Vagina (tissue), 2 donors: ENCODE results near the gene ASGR2. TPM values are rescaled to one million over a fixed set of nuclear protein-coding genes. Genes with fewer than 3 reads are reported as not detected.

Source experiments
- DNase-seq, 2 donors: peaks; one replicate each; pipeline ENCODE4 v3.0.0-alpha.2; 2017; ENCODE audit errors: extremely low spot score in 2 of 2
- H3K27ac ChIP-seq: fragments of 200-600 bp; sonication (generic); one replicate; pipeline ENCODE4 v1.5.1; 2019
- H3K27me3 ChIP-seq: fragments of 200-600 bp; sonication (generic); one replicate; pipeline ENCODE4 v1.5.1; 2019
- H3K36me3 ChIP-seq, 2 donors: fragments of 200-600 bp; sonication (generic); one replicate each; pipeline ENCODE4 v1.5.1; 2017 to 2019
- H3K4me1 ChIP-seq: fragments of 200-600 bp; sonication (generic); one replicate; pipeline ENCODE4 v1.5.1; 2019
- H3K4me3 ChIP-seq, 2 donors: fragments of 200-600 bp; sonication (generic); 1 replicate in 1 of 2; 2 replicates in 1 of 2; pipeline ENCODE4 v1.5.1; 2016 to 2019
- H3K9me3 ChIP-seq: fragments of 200-600 bp; sonication (generic); one replicate; pipeline ENCODE4 v1.5.1; 2019
- CTCF ChIP-seq, 3 experiments: fragments of 450-650 bp in 2 of 3; fragments of 200-600 bp in 1 of 3; sonication (generic) in 1 of 3; IDR thresholded peaks; one replicate each; pipeline ENCODE4 v1.5.1; 2017 to 2019; ENCODE audit warnings: antibody characterized with exemption in 3 of 3, mild to moderate bottlenecking in 2 of 3, moderate library complexity in 2 of 3
- POLR2A ChIP-seq, 2 donors: fragments of 450-650 bp; IDR thresholded peaks; one replicate each; pipeline ENCODE4 v1.6.1; 2017; ENCODE audit warnings: antibody characterized with exemption in 2 of 2, mild to moderate bottlenecking in 2 of 2, moderate library complexity in 2 of 2
- POLR2AphosphoS5 ChIP-seq, 2 donors: sonication (generic); formaldehyde crosslinking; IDR thresholded peaks; one replicate each; pipeline ENCODE4 v1.9.0; 2017; ENCODE audit warnings: antibody characterized with exemption in 2 of 2, mild to moderate bottlenecking in 2 of 2, low read depth in 1 of 2; ENCODE audit not compliant: insufficient read depth in 1 of 2
- intact Hi-C: fragments of 100-400 bp; cut with DNase I; formaldehyde crosslinking; loops from one replicate; pipeline ENCODE4 v1.15.1; 2023
- total RNA-seq: library from RNA; depleted of rRNA; stranded (reverse); fragments of >200 nt; gene quantifications from one replicate; pipeline ENCODE4 v1.2.3, GENCODE V29; 2016

Gene ASGR2
- total RNA-seq, 1 donor from 2014 or later: 2.7 TPM

GRCh38 chr17:7114875-7115614 is 423 bp upstream of the ASGR2 start:
- TF ChIP-seq POLR2AphosphoS5 (IDR thresholded peaks at IDR 0.05; ENCODE audit: insufficient read depth in 1 of 2, low read depth in 1 of 2): no peak
- no peak for TF ChIP-seq CTCF (IDR thresholded peaks at IDR 0.05)
- TF ChIP-seq POLR2A (IDR thresholded peaks at IDR 0.05): no peak
- Histone ChIP-seq H3K36me3 (no peaks in the 10 kb centered on the region), H3K4me3 (no peak overlapping the region), H3K27ac (no peak overlapping the region), H3K9me3 (no peaks in the 10 kb centered on the region), H3K4me1 (no peaks in the 10 kb centered on the region), H3K27me3 (no peaks in the 10 kb centered on the region)
- DNase-seq: no peak
- intact Hi-C loops: no loop called here

- Histone ChIP-seq H3K36me3 (no peaks in the 10 kb centered on the region), H3K27me3 (no peaks in the 10 kb centered on the region), H3K4me1 (no peaks in the 10 kb centered on the region), H3K4me3 (no peak overlapping the region), H3K9me3 (no peaks in the 10 kb centered on the region), H3K27ac (no peak overlapping the region)
- intact Hi-C loops: no loop called here
- TF ChIP-seq POLR2A (IDR thresholded peaks at IDR 0.05) (no peak), CTCF (IDR thresholded peaks at IDR 0.05) (no peak), POLR2AphosphoS5 (IDR thresholded peaks at IDR 0.05; ENCODE audit: insufficient read depth in 1 of 2, low read depth in 1 of 2) (no peak)
- DNase-seq: no peak
These were observed 1.1 kb downstream of the ASGR2 start for GRCh38 chr17:7113273-7114071.

- Histone ChIP-seq H3K27me3 (no peaks in the 10 kb centered on the region), H3K4me3 (no peak overlapping the region), H3K36me3 (no peaks in the 10 kb centered on the region), H3K4me1 (no peaks in the 10 kb centered on the region), H3K27ac (no peak overlapping the region), H3K9me3 (no peaks in the 10 kb centered on the region)
- no peak for DNase-seq
- intact Hi-C loops: no loop called here
- TF ChIP-seq POLR2AphosphoS5 (IDR thresholded peaks at IDR 0.05; ENCODE audit: insufficient read depth in 1 of 2, low read depth in 1 of 2) (no peak), POLR2A (IDR thresholded peaks at IDR 0.05) (no peak), CTCF (IDR thresholded peaks at IDR 0.05) (no peak)
These were observed 2.0 kb downstream of the ASGR2 start for GRCh38 chr17:7112510-7113108.

GRCh38 chr17:7111784-7112509 is 2.7 kb downstream of the ASGR2 start:
- no peaks in the 10 kb centered on the region for H3K9me3 ChIP-seq
- H3K27me3 ChIP-seq: no peaks in the 10 kb centered on the region
- H3K27ac ChIP-seq: no peak overlapping the region
- no peaks in the 10 kb centered on the region for H3K36me3 ChIP-seq
- no peaks in the 10 kb centered on the region for H3K4me1 ChIP-seq
- no peak for DNase-seq
- intact Hi-C loops: no loop called here
- TF ChIP-seq POLR2A (IDR thresholded peaks at IDR 0.05) (no peak), CTCF (IDR thresholded peaks at IDR 0.05) (no peak), POLR2AphosphoS5 (IDR thresholded peaks at IDR 0.05; ENCODE audit: insufficient read depth in 1 of 2, low read depth in 1 of 2) (no peak)
- H3K4me3 ChIP-seq: no peak overlapping the region
